ENCODE measurements around the gene KCND1.

KCND1 gene

DNA sequence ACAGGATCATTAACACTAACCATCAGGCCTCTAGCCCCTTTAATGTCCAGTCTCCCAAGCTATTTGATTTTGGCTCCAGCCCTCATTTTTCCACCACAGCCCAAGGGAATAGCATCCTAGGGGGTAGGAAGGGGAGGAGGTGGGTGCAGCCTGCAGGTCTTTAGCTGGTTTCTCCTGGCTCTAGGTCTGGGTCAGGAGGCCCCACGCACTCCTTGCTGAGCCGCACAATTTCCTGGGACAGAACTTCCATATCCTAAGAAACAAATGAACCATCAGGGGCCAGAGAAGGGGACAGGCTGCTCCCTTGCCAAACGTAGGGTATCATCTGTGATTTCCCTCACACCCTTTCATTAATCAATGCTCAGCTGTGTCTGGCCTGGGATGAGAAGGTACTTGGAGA is 2.4 kb upstream of the KCND1 start:
- DNase-seq, result no peak

- peak in 1 of 2 experiments; percentile 10 for DNase-seq
These were observed 848 bp upstream of the KCND1 start for GRCh38 chrX:48972220-48973164.

DNA sequence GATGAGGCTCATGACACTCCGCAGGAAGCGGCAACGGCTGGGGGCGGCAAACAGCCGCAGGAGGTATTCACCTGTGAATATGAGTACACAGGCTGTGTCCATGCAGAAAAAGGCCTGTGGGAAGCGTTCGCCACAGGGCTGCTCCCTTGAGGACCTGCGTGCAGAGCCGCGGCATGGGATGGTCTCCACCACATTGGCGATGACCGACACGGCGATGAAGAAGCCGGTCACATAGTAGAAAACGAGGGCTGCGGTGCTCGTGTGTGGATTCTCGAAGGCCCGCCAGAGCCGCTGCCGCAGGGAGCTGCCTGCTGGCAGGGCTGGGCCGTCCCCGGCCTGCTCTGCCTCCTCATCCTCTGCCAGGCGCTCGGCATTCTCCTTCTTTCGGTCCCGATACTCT is 2.2 kb downstream of the KCND1 start:
- no peak for DNase-seq

- no peak for DNase-seq
These were observed 3.3 kb downstream of the KCND1 start for GRCh38 chrX:48968377-48968776.

- no peak for DNase-seq
These were observed 4.7 kb downstream of the KCND1 start for GRCh38 chrX:48966796-48967579.

GRCh38 chrX:48965959-48966358 is 5.7 kb downstream of the KCND1 start:
- DNase-seq, result no peak

- DNase-seq, result no peak
These were observed 10.0 kb downstream of the KCND1 start for GRCh38 chrX:48961585-48962091.

DNA sequence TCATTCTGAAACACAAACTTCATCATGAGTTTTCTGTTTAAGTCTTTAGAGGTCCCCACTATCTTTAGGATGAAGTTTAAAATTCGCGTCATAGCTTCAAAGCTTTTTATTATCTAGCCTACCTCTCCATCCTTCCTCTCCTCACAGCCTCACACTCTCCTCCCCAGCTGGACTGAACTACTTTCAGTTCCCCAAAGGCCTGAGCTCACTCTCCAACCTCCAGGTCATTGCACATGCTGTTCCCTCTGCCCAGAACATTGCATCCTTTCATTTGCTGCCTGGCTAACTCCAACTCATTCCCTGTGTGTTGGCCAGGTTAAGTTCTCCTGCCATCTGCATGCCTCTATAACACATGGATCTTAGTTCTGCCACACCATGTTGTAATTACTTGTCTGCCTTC is 11.4 kb downstream of the KCND1 start:
- DNase-seq, result no peak

- DNase-seq, result no peak
These were observed 13.0 kb downstream of the KCND1 start for GRCh38 chrX:48958635-48959094.

GRCh38 chrX:48957827-48958634 is 13.6 kb downstream of the KCND1 start:
- peak; percentile 67 to 83 for DNase-seq

DNA sequence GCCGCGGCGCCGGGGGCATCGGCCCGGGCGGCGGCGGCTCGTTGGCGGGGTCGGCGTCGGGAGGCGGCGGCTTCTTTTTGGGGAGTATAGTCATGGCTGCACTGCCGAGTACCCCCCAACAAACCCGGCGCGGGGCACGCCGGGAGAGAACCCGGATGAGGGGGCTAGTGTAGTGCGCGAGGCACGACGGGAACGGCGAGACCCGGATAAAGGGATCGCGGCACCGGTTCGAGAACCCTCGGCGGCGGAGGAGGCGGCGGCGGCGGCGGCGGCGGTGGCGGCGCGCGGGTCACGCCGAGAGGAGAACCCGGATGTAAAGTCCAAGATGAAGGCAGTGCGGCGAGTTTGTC is 14.2 kb downstream of the KCND1 start, which contains the start of gene OTUD5:
Gene OTUD5, minus strand, starts transcription at position 131 of the 350 bp plus-strand sequence. Its CDS starts 37 bp downstream, at position 94.
- DNase-seq, result no peak

- DNase-seq, result no peak
These were observed 14.8 kb downstream of the KCND1 start for GRCh38 chrX:48956728-48957414.

DNA sequence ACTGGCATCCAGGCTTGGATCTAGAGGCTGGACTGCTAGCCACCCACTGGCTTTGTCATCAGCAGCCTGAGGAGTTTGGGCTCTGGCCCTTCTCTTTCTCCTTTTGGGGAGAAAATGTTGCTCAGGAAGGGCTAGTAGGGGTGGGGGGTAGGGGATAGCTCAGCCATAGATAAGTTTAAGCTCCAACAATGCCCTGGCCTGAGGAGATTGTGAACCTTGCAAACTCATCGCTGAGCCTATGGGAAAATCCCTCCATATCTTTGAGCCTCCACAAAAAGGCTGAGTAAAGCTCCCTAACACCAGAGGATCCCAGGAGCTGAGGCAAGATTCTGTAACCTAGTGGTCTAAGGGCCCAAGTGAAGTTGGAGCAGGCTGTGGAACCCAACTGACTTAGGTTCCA is 23.1 kb downstream of the KCND1 start:
- no peak for DNase-seq

DNA sequence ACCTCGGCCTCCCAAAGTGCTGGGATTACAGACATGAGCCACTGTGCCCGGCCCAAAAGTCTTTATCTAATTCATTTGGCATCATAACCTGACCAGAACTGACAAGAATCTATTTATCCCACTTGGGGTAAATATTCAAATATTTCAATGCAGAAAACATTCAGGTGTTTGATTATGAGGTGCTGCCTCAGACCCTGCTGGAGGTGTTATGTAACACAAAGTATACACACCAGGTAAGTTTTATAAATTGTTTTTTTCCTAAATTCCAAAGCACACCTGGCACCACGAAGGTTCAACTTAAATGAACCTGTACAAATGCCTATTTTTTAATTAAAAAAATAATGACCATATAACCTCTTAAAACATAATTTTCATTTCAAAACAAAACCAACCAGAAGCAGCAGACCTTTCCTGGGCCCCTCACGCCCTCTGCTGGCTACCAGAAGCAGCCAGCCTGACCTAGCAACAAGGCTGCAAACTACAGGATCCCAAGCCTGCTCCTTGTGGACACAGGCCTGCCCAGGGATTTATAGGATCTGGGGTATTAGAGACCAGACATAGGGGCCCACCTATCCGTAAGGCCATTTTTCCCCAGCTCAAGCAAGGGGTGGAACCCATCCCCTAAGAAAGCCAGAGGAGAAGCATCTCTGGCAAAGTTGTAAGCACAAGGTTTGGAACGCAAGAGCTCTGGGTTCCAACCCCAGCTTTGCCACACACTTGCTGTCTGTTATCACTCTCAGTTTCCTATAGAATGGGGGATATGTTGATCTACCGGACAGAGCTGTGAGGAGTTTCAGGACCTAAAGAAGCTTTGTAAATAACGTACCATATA is 25.9 kb downstream of the KCND1 start:
- peak in 1 of 2 experiments; percentile 11 for DNase-seq

DNA sequence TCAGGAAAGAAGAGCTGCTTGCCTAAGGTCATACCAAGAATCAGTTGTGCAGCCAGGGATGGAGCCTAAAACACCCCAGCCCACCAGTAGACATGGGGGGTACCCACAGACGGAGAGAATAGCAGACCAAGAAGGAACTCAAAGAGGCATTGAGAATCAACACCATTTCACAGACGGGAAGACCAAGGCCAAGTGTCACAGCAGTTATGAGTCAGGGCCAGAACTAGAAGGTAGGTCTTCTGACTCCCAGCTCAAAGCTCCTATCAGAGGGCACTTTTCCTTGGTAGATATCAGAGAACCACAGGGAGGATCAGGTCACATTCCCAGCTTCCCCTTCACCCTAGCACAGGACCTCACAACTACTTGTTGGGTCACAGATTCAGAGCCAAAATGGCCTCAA is 28.7 kb downstream of the KCND1 start:
- DNase-seq, result no peak

- DNase-seq, result no peak
These were observed 31.2 kb downstream of the KCND1 start for GRCh38 chrX:48940404-48940955.

DNA sequence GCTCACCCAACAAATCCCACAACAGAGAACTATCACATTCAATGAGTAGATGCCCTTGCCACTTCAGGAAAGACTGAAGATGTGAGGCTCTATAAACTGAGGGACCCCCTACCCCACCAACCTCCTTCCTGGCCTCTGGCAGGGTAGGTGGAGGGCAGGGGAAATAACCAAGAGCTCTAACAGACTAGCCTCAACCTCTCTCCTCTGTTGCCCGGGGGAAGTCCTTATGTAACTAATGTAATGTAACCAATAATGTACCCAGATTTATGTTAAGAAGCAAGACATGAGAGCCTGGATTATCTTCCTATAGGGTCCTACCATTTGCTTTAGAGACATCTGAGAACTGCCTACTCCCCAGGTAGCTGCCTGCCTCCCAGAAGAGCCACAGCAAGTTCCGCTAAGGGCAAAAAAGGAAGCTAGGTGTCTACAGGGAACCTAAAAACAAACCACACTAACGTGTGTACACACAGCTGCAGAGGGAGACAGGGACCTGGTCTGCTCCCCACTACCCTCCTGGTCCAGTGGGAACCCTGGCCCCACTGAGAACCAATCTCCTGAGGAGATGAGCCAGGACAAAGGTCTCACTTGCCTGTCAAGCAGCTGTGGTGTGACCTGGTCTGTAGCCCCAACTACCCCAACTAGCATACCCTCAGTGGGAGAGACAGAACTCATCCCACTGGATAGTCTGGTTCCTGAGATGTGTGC is 32.0 kb downstream of the KCND1 start:
- DNase-seq, result no peak

DNA sequence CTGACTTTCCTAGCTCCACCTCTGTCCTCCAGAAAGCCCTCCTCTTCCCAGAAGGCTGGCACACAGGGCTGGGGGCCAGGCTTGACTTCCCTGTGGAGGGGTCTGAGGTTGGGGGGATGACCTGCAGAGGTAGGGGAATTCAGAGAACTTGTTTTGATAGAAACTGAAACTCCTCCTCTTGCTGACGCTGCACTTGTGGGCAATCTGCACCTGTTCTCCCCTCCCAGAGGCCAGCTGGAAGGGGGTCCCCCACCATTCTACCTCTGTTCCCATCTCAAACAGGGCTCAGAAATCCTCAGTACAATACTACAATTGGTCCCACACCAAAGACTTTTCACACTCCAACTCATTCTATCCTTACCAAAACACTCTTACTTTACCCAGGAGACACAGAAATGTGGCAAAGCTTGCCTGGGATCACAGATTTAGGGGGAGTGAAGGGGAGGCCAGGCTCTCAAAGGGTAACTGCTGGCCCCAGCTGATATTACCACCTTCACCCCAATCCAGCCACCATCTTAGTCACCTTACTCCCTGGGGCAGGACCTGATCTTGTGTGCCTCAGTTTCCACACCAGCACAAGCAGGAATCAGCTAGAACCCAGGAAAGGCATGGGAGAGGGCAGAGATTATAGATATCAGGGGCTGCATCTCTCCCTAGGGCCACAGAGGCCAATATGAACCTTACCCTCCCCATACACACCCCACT is 32.8 kb downstream of the KCND1 start:
- no peak for DNase-seq

Data from SW 1271 (cell line).